Psoas muscle (tissue), 8 donors: ENCODE results near the gene RABGAP1L. TPM values are rescaled to one million over a fixed set of nuclear protein-coding genes. Genes with fewer than 3 reads are reported as not detected.
A peak's percentile ranks its signal among the peaks of the same experiment; 100 is the strongest.

Source experiments
- ATAC-seq, 4 donors: fragments of 200-7000 bp; cut with Tn5 transposase; one replicate each; pipeline ENCODE4 v1.9.1; 2020; ENCODE audit warnings: moderate library complexity in 3 of 4, mild to moderate bottlenecking in 2 of 4
- DNase-seq, 2 donors: peaks; one replicate each; pipeline ENCODE4 v3.0.0-alpha.2; 2020
- H3K27ac ChIP-seq: fragments of 200-600 bp; one replicate; pipeline ENCODE4 v1.8.0; 2022
- H3K27me3 ChIP-seq, 3 donors: fragments of 200-600 bp in 1 of 3; one replicate each; pipeline versions ENCODE4 v1.6.1 to v1.8.0; 2013 to 2022; ENCODE audit warnings: low read length in 2 of 3, mild to moderate bottlenecking in 2 of 3, moderate library complexity in 1 of 3; ENCODE audit not compliant: insufficient read depth in 3 of 3
- H3K36me3 ChIP-seq, 2 donors: fragments of 200-600 bp in 1 of 2; one replicate each; pipeline versions ENCODE4 v1.6.1 to v1.8.0; 2013 to 2022; ENCODE audit warnings: low read depth in 1 of 2, mild to moderate bottlenecking in 1 of 2, moderate library complexity in 1 of 2; ENCODE audit not compliant: insufficient read depth in 1 of 2
- H3K4me1 ChIP-seq: fragments of 200-600 bp; one replicate; pipeline ENCODE4 v1.8.0; 2022
- H3K4me3 ChIP-seq: fragments of 200-600 bp; one replicate; pipeline ENCODE4 v1.8.0; 2022; ENCODE audit warnings: mild to moderate bottlenecking
- H3K9me3 ChIP-seq: fragments of 200-600 bp; one replicate; pipeline ENCODE4 v1.8.0; 2022
- CTCF ChIP-seq: fragments of 200-600 bp; IDR thresholded peaks from one replicate; pipeline ENCODE4 v1.8.0; 2022; ENCODE audit warnings: antibody characterized with exemption
- WGBS, 3 donors: extraction: QIAGEN DNeasy Blood & Tissue Kit; methylation state at CpG; one replicate each; pipeline versions ENCODE4 v1.1.6 to v1.1.7; 2013; 5-methylcytosine and 5-hydroxymethylcytosine counted together
- intact Hi-C, 2 donors: fragments of 100-400 bp; cut with DNase I; formaldehyde crosslinking; loops; one replicate each; pipeline versions ENCODE4 v1.11.0 to v1.14.2; 2022
- polyA plus RNA-seq, 3 donors: library from polyadenylated mRNA; stranded (reverse); fragments of 200-250 nt; gene quantifications; one replicate each; pipeline ENCODE4 v1.2.3, GENCODE V29; 2013
- total RNA-seq, 4 donors: library from RNA; stranded (reverse); fragmentation: NEBNext Ultra II Directional in 2 of 4; extraction: Animal tissue kit (Norgen Biotek cat#: 25700) in 2 of 4; gene quantifications; one replicate each; pipeline versions ENCODE4 v1.2.1 to v1.2.4, GENCODE V29; 2021 to 2023
- donor health status: healthy with polysubstance abuse.
- donor health status: DM: no; HTN: no; CAD: no; lungs with moderate emphysema.
- donor health status: Bipolar disorder and iron deficiency.
- donor health status: healthy.
- donor health status: DM: yes; HTN: yes; CAD: no.
- donor health status: DM: no; HTN: no; CAD: no.
- donor health status: DM: no; HTN: no; CAD: no.
- donor health status: DM: yes; HTN: yes; CAD: no.

RABGAP1L gene
- total and polyA plus RNA-seq, 7 donors = 2.9 to 14.4 (median 8.7) TPM

DNA sequence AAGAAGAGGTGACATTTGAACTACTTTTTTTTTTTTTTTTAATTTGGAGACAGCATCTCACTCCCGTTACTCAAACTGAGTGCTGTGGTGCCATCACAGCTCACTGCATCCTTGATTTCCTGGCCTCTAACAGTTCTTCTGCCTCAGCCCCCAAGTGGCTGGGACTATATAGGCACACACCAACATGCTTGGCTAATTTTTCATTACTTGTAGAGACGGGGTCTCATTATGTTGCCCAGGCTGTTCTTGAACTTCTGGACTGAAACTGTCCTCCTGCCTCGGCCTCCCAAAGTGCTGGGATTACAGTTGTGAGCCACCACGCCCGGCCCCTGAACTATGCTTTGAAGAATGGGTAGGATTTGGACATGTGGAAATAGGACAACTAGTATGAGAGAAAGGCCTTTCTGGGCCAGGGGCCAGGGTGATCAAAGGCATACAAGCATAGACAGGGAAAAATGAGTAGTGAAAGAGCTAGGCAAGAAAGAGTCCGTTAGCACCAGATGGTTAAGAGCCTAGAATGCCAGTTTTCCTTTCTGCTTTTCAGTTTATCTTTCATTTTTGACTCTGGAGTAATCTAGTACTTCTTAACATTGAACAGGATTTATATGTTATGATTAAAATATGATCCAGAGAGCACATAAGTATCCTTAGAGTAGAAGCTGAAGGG, 6.3 kb downstream of the RABGAP1L start:
- DNase-seq (peak; percentile 43 to 69), ATAC-seq (peak in 1 of 4 donors; percentile 47)
- Histone ChIP-seq H3K4me1 (peaks cover 4% of the 10 kb centered on the region), H3K4me3 (no peak overlapping the region), H3K27me3 (no peaks in the 10 kb centered on the region), H3K27ac (no peak overlapping the region), H3K9me3 (no peaks in the 10 kb centered on the region), H3K36me3 (no peaks in the 10 kb centered on the region)
- intact Hi-C loops = no loop called here
- WGBS, 3 donors = 80 to 85% (median 84%) methylated on average over 6 of the region's 6 CpGs
- TF ChIP-seq CTCF = no peak

- no peaks in the 10 kb centered on the region for H3K36me3 ChIP-seq
- H3K9me3 ChIP-seq = no peaks in the 10 kb centered on the region
- peak in 1 of 4 donors; percentile 52 for ATAC-seq
- no peaks in the 10 kb centered on the region for H3K27me3 ChIP-seq
- no peak overlapping the region for H3K27ac ChIP-seq
- intact Hi-C loops = no loop called here
- H3K4me3 ChIP-seq = no peak overlapping the region
- no peaks in the 10 kb centered on the region for H3K4me1 ChIP-seq
- TF ChIP-seq CTCF = no peak
- no peak for DNase-seq
- 67 to 77% (median 69%) methylated on average over 5 of the region's 5 CpGs for WGBS, 3 donors
Observed at GRCh38 chr1:174166530-174167264, 7.4 kb downstream of the RABGAP1L start.

DNA sequence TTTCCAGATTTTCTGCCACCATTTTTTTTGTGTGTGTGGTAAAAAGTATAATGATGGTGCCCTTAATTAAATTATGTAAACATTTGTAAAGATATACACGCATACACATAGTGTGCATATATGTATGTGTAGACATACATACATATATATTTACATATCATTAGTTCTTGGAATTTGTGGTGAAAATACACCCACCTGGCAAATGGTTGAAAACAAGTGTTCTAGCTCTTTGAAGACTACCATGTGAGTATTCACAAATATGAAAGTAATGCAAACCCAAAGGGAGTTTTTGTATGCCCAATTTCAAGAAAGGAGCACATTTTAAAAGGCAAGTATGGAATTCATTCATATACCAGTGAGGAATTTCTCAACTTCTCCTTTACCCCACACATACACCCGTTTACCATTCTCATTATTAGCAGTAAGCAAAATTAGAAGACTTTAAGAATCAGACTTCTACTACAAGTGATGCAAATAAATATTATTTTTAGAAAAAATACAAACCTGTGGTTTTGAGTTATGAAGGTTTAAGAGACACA, 8.0 kb downstream of the RABGAP1L start:
- no peaks in the 10 kb centered on the region for H3K4me1 ChIP-seq
- ATAC-seq (no peak), DNase-seq (no peak)
- no peaks in the 10 kb centered on the region for H3K36me3 ChIP-seq
- H3K4me3 ChIP-seq = no peak overlapping the region
- H3K27me3 ChIP-seq = no peaks in the 10 kb centered on the region
- TF ChIP-seq CTCF = no peak
- no peaks in the 10 kb centered on the region for H3K9me3 ChIP-seq
- no peak overlapping the region for H3K27ac ChIP-seq
- intact Hi-C loops = no loop called here
- WGBS, 3 donors = 90 to 96% (median 94%) methylated on average over 2 of the region's 2 CpGs

GRCh38 chr1:174169342-174169741, 10.0 kb downstream of the RABGAP1L start:
- ATAC-seq (no peak), DNase-seq (no peak)
- Histone ChIP-seq H3K4me1 (no peaks in the 10 kb centered on the region), H3K27me3 (no peaks in the 10 kb centered on the region), H3K9me3 (no peaks in the 10 kb centered on the region), H3K27ac (no peak overlapping the region), H3K4me3 (no peak overlapping the region), H3K36me3 (no peaks in the 10 kb centered on the region)
- intact Hi-C loops = no loop called here
- TF ChIP-seq CTCF = no peak
- WGBS, 3 donors = 65 to 87% (median 80%) methylated on average over 3 of the region's 3 CpGs
